Uterus (tissue), 2 donors: ENCODE measurements around the gene BICRAL.

Source experiments
- POLR2A ChIP-seq, 2 donors: fragments of 450-650 bp; IDR thresholded peaks; one replicate each; pipeline ENCODE4 v1.6.1; 2016; ENCODE audit warnings: antibody characterized with exemption in 2 of 2, mild to moderate bottlenecking in 1 of 2, moderate library complexity in 1 of 2
- TF ChIP-seq, protein P1 (sequence below), 4 experiments: fragments of 200-600 bp in 2 of 4; fragments of 450-650 bp in 2 of 4; sonication (generic) in 2 of 4; IDR thresholded peaks; one replicate each; pipeline ENCODE4 v1.5.1; 2016 to 2019; ENCODE audit warnings: antibody characterized with exemption in 4 of 4, mild to moderate bottlenecking in 2 of 4, moderate library complexity in 1 of 4

DNA sequence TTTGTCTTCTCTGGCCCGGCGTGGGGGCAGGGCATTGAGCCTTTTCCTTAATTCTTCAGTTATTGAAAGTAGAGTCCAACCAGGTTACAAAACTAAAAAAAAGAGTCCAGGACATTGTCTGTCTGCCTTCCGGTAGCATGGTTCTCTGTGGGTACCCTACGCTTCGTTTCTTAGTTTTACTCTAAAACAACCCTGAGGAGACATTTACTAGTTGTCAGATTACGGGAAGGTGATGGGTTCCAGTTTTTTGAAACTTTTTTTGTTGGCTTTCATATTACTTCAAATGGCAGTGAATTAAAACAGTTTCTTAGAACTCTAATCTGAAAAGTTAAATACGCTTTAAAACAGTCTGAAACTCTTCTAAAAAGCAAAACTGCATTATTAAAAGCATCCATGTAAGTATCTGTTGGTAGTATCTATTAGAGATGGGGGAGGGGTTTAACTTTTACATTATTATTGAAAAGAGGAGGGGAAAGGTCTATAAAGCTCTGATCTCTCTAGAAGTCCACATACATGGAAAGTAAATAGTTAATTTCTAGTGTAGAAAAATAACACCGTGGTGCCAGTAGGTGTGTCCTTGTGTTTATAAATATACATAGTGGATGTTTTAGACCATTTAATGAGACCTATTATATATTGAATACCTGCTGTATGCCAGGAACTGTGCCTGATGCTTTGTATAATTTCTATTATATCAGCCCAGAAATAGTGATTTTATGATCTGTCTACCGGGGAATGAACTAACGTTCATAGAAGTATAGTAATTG, 2.2 kb downstream of the BICRAL start:
- TF ChIP-seq, protein P1, sequence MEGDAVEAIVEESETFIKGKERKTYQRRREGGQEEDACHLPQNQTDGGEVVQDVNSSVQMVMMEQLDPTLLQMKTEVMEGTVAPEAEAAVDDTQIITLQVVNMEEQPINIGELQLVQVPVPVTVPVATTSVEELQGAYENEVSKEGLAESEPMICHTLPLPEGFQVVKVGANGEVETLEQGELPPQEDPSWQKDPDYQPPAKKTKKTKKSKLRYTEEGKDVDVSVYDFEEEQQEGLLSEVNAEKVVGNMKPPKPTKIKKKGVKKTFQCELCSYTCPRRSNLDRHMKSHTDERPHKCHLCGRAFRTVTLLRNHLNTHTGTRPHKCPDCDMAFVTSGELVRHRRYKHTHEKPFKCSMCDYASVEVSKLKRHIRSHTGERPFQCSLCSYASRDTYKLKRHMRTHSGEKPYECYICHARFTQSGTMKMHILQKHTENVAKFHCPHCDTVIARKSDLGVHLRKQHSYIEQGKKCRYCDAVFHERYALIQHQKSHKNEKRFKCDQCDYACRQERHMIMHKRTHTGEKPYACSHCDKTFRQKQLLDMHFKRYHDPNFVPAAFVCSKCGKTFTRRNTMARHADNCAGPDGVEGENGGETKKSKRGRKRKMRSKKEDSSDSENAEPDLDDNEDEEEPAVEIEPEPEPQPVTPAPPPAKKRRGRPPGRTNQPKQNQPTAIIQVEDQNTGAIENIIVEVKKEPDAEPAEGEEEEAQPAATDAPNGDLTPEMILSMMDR (IDR thresholded peaks at IDR 0.05): no peak
- no peak for TF ChIP-seq POLR2A (IDR thresholded peaks at IDR 0.05)
